Neural cell (in vitro differentiated cells): Measurements from ENCODE around the gene CYP3A7. TPM values are rescaled to one million over a fixed set of nuclear protein-coding genes. Genes with fewer than 3 reads are reported as not detected.
"Not testable (repeated sequence)": the region's sequence is repeated elsewhere in the genome, so short reads cannot be mapped to it uniquely, and the experiment has no call there.

Experiments
- H2AFZ ChIP-seq: fragments of 200-600, 300-800 bp; sonication (generic), shearing (Covaris generic); 2 replicates; pipeline ENCODE4 v1.6.0; 2014; ENCODE audit warnings: low read depth, mild to moderate bottlenecking, antibody characterized with exemption, low read length, moderate library complexity
- H3F3A ChIP-seq: fragments of 200-600 bp; shearing (Covaris generic); 2 replicates; pipeline ENCODE4 v1.6.1; 2016; ENCODE audit warnings: mild to moderate bottlenecking, moderate library complexity, mixed read lengths, antibody characterized with exemption, low read length; ENCODE audit not compliant: insufficient read depth, poor library complexity, severe bottlenecking
- H3K27ac ChIP-seq: fragments of 200-600, 300-800 bp; sonication (generic), shearing (Covaris generic); 2 replicates; pipeline ENCODE4 v1.5.1; 2014; ENCODE audit warnings: mild to moderate bottlenecking, low read length, moderate library complexity
- H3K27me3 ChIP-seq: fragments of 300-800, 200-600 bp; sonication (generic), shearing (Covaris generic); 2 replicates; pipeline ENCODE4 v1.6.0; 2014; ENCODE audit warnings: mild to moderate bottlenecking, low read depth, low read length, moderate library complexity; ENCODE audit not compliant: insufficient read depth
- H3K36me3 ChIP-seq: fragments of 300-800, 200-600 bp; sonication (generic), shearing (Covaris generic); 2 replicates; pipeline ENCODE4 v1.5.1; 2014; ENCODE audit warnings: mild to moderate bottlenecking, antibody characterized with exemption, low read length, moderate library complexity; ENCODE audit not compliant: insufficient read depth
- H3K4me2 ChIP-seq: fragments of 300-800, 200-600 bp; sonication (generic), shearing (Covaris generic); 2 replicates; pipeline ENCODE4 v1.6.0; 2014; ENCODE audit warnings: mild to moderate bottlenecking, low read length
- H3K4me3 ChIP-seq: fragments of 300-800, 200-600 bp; sonication (generic), shearing (Covaris generic); 2 replicates; pipeline ENCODE4 v1.5.1; 2014; ENCODE audit warnings: mild to moderate bottlenecking, low read length, moderate library complexity
- H3K79me2 ChIP-seq: fragments of 200-600 bp; shearing (Covaris generic); replicated peaks from 2 replicates; pipeline ENCODE4 v1.6.0; 2014; ENCODE audit warnings: mild to moderate bottlenecking, low read length, moderate library complexity; ENCODE audit not compliant: insufficient read depth
- H3K9ac ChIP-seq: fragments of 300-800, 200-600 bp; sonication (generic), shearing (Covaris generic); 2 replicates; pipeline ENCODE4 v1.6.1; 2016; ENCODE audit warnings: mild to moderate bottlenecking, low read length, mixed read lengths
- H3K9me2 ChIP-seq: fragments of 200-600 bp; shearing (Covaris generic); 2 replicates; pipeline ENCODE4 v1.6.1; 2016; ENCODE audit warnings: mild to moderate bottlenecking, low read length, mixed read lengths; ENCODE audit not compliant: insufficient read depth
- H3K9me3 ChIP-seq: fragments of 200-600, 300-800 bp; sonication (generic), shearing (Covaris generic); 2 replicates; pipeline ENCODE4 v1.6.1; 2016; ENCODE audit warnings: mild to moderate bottlenecking, mixed run types, low read length, moderate library complexity, mixed read lengths
- H4K20me1 ChIP-seq: fragments of 200-600 bp; shearing (Covaris generic); 2 replicates; pipeline ENCODE4 v1.6.1; 2016; ENCODE audit warnings: mild to moderate bottlenecking, mixed run types; ENCODE audit not compliant: insufficient read depth
- CTCF ChIP-seq: fragments of 450-650 bp; IDR thresholded peaks from 2 replicates; pipeline ENCODE4 v1.5.1; 2014; ENCODE audit warnings: antibody characterized with exemption, mild to moderate bottlenecking, moderate library complexity; ENCODE audit not compliant: poor library complexity, severe bottlenecking
- EP300 ChIP-seq: fragments of 450-650 bp; conservative IDR thresholded peaks from 2 replicates; pipeline ENCODE4 v1.6.1; 2014; ENCODE audit warnings: antibody characterized with exemption, mild to moderate bottlenecking, moderate library complexity; ENCODE audit not compliant: poor library complexity, severe bottlenecking
- EZH2 ChIP-seq: fragments of 200-600, 300-800 bp; shearing (Covaris generic), sonication (generic); IDR thresholded peaks from 2 replicates; pipeline ENCODE4 v1.6.1; 2014; ENCODE audit warnings: antibody characterized with exemption, low read length, borderline replicate concordance, mild to moderate bottlenecking; ENCODE audit not compliant: insufficient read depth, poor library complexity, severe bottlenecking
- MXI1 ChIP-seq: fragments of 450-650 bp; conservative IDR thresholded peaks from 2 replicates; pipeline ENCODE4 v1.6.1; 2014; ENCODE audit warnings: antibody characterized with exemption, mild to moderate bottlenecking; ENCODE audit not compliant: poor library complexity, severe bottlenecking
- POLR2AphosphoS5 ChIP-seq: IDR thresholded peaks from 2 replicates; pipeline ENCODE4 v1.6.1; 2012
- RAD21 ChIP-seq: fragments of 450-650 bp; conservative IDR thresholded peaks from 2 replicates; pipeline ENCODE4 v1.6.1; 2014; ENCODE audit warnings: antibody characterized with exemption, mild to moderate bottlenecking, moderate library complexity
- REST ChIP-seq: IDR thresholded peaks from 2 replicates; pipeline ENCODE4 v1.6.1; 2012; ENCODE audit warnings: borderline replicate concordance
- SMC3 ChIP-seq: fragments of 450-650 bp; conservative IDR thresholded peaks from 2 replicates; pipeline ENCODE4 v1.6.1; 2014; ENCODE audit warnings: antibody characterized with exemption, mild to moderate bottlenecking, moderate library complexity; ENCODE audit not compliant: poor library complexity
- TAF1 ChIP-seq: IDR thresholded peaks from 2 replicates; pipeline ENCODE4 v1.6.1; 2012; ENCODE audit warnings: low read depth
- polyA plus RNA-seq: library from polyadenylated mRNA; depleted of rRNA; stranded (reverse); fragments of >200 nt; gene quantifications from 2 replicates; pipeline ENCODE4 v1.2.3, GENCODE V29; 2014

CYP3A7 gene
- polyA plus RNA-seq, 1 donor from 2014 or later: not detected

- no peaks in the 10 kb centered on the region for H3K9me3 ChIP-seq
- no peak overlapping the region for H3K9ac ChIP-seq
- TF ChIP-seq POLR2AphosphoS5: no peak
- no peak for TF ChIP-seq REST
- no peak for TF ChIP-seq TAF1
- no peak for TF ChIP-seq MXI1
- H3K27ac ChIP-seq: no peak overlapping the region
- no peaks in the 10 kb centered on the region for H4K20me1 ChIP-seq
- no peaks in the 10 kb centered on the region for H3K79me2 ChIP-seq
- no peaks in the 10 kb centered on the region for H3F3A ChIP-seq
- H2AFZ ChIP-seq: no peak overlapping the region
- H3K4me3 ChIP-seq: no peak overlapping the region
- H3K36me3 ChIP-seq: no peaks in the 10 kb centered on the region
- no peaks in the 10 kb centered on the region for H3K9me2 ChIP-seq
- H3K27me3 ChIP-seq: no peaks in the 10 kb centered on the region
- H3K4me2 ChIP-seq: no peak overlapping the region
These were observed 37.6 kb upstream of the CYP3A7 start for GRCh38 chr7:99772565-99772964.

GRCh38 chr7:99769494-99769893, 34.5 kb upstream of the CYP3A7 start:
- not testable (repeated sequence) for H3K4me2 ChIP-seq, H3K9ac ChIP-seq, H3K36me3 ChIP-seq, H3K9me3 ChIP-seq, H2AFZ ChIP-seq, H3K9me2 ChIP-seq, H3F3A ChIP-seq, H3K79me2 ChIP-seq, H4K20me1 ChIP-seq, H3K27me3 ChIP-seq, H3K27ac ChIP-seq, H3K4me3 ChIP-seq

- Histone ChIP-seq H3K4me3 (no peak overlapping the region), H2AFZ (no peak overlapping the region), H3K9me3 (no peaks in the 10 kb centered on the region), H3K79me2 (no peaks in the 10 kb centered on the region), H3K27ac (no peak overlapping the region), H3K9me2 (no peaks in the 10 kb centered on the region), H3K4me2 (no peak overlapping the region), H4K20me1 (no peaks in the 10 kb centered on the region), H3K9ac (no peak overlapping the region), H3F3A (no peaks in the 10 kb centered on the region), H3K36me3 (no peaks in the 10 kb centered on the region), H3K27me3 (no peaks in the 10 kb centered on the region)
- TF ChIP-seq RAD21: no peak
- no peak for TF ChIP-seq POLR2AphosphoS5
- TF ChIP-seq MXI1: no peak
- no peak for TF ChIP-seq SMC3
- TF ChIP-seq CTCF: no peak
- TF ChIP-seq EP300: no peak
- TF ChIP-seq EZH2: no peak
- no peak for TF ChIP-seq REST
- no peak for TF ChIP-seq TAF1
These were observed 33.5 kb upstream of the CYP3A7 start for GRCh38 chr7:99768471-99768870.
